Gastrocnemius medialis (tissue), 4 donors: ENCODE results near the gene WTAP.
A peak's percentile ranks its signal among the peaks of the same experiment; 100 is the strongest.

Source experiments
- CTCF ChIP-seq, 5 experiments: fragments of 450-650 bp in 3 of 5; fragments of 200-600 bp in 2 of 5; sonication (generic) in 2 of 5; IDR thresholded peaks in 4 of 5; conservative IDR thresholded peaks in 1 of 5; 1 replicate in 4 of 5; 2 replicates in 1 of 5; pipeline ENCODE4 v1.5.1; 2016 to 2019; ENCODE audit warnings: antibody characterized with exemption in 5 of 5, mild to moderate bottlenecking in 3 of 5, moderate library complexity in 3 of 5
- POLR2A ChIP-seq, 2 donors: fragments of 450-650 bp; IDR thresholded peaks; one replicate each; pipeline ENCODE4 v1.6.1; 2017; ENCODE audit warnings: antibody characterized with exemption in 2 of 2, mild to moderate bottlenecking in 2 of 2, moderate library complexity in 2 of 2

DNA sequence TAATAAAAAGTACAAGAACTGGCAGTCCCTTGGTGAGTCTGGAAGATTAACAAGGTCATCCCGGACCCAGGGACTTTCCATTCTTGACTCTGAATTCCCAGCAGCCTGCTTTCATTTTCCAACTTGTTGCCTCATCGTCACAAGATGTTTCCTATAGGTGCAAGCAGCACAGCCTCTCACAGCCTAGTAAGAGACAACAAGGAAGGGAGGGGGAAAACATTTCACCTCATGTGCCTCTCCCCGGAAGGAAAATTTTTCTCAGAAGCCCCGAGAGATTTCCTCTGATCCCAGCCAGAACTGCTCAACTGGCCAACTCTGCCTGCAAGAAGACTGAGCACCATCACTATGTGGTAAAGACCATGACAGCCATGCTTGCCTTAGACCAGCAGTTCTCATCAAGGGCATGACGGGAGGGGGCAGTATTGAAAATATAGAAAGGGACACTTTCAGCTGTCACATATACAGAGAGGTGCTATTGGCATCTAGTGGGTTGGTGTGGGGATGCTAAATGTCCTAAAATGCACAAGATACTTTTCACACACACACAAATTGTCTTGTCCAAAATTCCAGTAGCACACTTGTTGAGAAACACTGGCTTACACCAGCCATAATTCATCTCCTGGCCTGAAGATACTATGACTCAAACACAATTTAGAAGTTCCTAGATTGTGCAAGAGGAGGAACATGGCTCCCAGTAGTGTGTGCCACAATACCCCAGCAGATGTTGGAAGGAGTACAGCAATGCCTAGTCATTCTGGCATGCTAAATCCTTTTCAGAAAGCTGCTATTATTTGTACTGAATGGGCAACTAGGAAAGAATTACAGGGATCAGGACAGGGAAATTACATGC lies 10.8 kb upstream of the WTAP start:
- TF ChIP-seq CTCF (IDR thresholded peaks at IDR 0.05 in 4 of 5, conservative IDR thresholded peaks at IDR 0.05 in 1 of 5): peak in 3 of 5 experiments; percentile 8 to 24 (median 10)
- peak in 1 of 2 donors; percentile 55 for TF ChIP-seq POLR2A (IDR thresholded peaks at IDR 0.05)
